ENCODE results near the gene LAMA5.

LAMA5 gene

GRCh38 chr20:62265365-62265764 is 101.7 kb downstream of the LAMA5 start:
- no peak for DNase-seq (ENCODE audit: low read depth in 3 of 3)

GRCh38 chr20:62263396-62263795 is 103.7 kb downstream of the LAMA5 start:
- DNase-seq (ENCODE audit: low read depth in 3 of 3), result no peak

GRCh38 chr20:62262064-62262463 is 105.0 kb downstream of the LAMA5 start:
- DNase-seq (ENCODE audit: low read depth in 3 of 3), result no peak

GRCh38 chr20:62259294-62259565 is 107.9 kb downstream of the LAMA5 start:
- DNase-seq (ENCODE audit: low read depth in 3 of 3), result no peak
